Sigmoid colon (tissue), 7 donors: ENCODE data around the gene FXR1. TPM values are rescaled to one million over a fixed set of nuclear protein-coding genes. Genes with fewer than 3 reads are reported as not detected.

Experiments used
- DNase-seq: peaks from one replicate; pipeline ENCODE4 v3.0.0-alpha.2; 2019
- H3K27ac ChIP-seq, 4 donors: fragments of 200-600 bp; sonication (generic); one replicate each; pipeline ENCODE4 v1.5.1; 2016 to 2019; ENCODE audit warnings: mild to moderate bottlenecking in 1 of 4
- H3K27me3 ChIP-seq, 3 donors: fragments of 200-600 bp; sonication (generic); one replicate each; pipeline ENCODE4 v1.5.1; 2019; ENCODE audit warnings: mild to moderate bottlenecking in 1 of 3
- H3K36me3 ChIP-seq, 4 donors: fragments of 200-600 bp; sonication (generic); one replicate each; pipeline ENCODE4 v1.5.1; 2016 to 2019
- H3K4me1 ChIP-seq, 4 donors: fragments of 200-600 bp; sonication (generic); one replicate each; pipeline ENCODE4 v1.5.1; 2017 to 2019
- H3K4me3 ChIP-seq, 4 donors: fragments of 200-600 bp; sonication (generic); one replicate each; pipeline ENCODE4 v1.5.1; 2017 to 2019; ENCODE audit warnings: mild to moderate bottlenecking in 2 of 4, moderate library complexity in 1 of 4
- H3K9me3 ChIP-seq, 4 donors: fragments of 200-600 bp in 3 of 4; sonication (generic) in 3 of 4; one replicate each; pipeline versions ENCODE4 v1.5.1 to v1.6.1; 2013 to 2019
- CTCF ChIP-seq, 4 experiments: fragments of 450-650 bp in 3 of 4; fragments of 200-600 bp in 1 of 4; IDR thresholded peaks; one replicate each; pipeline ENCODE4 v1.5.1; 2016 to 2019; ENCODE audit warnings: antibody characterized with exemption in 4 of 4, mild to moderate bottlenecking in 3 of 4, moderate library complexity in 2 of 4
- EP300 ChIP-seq, 4 donors: sonication (generic); formaldehyde crosslinking; IDR thresholded peaks; one replicate each; pipeline ENCODE4 v1.6.1; 2017; ENCODE audit warnings: antibody characterized with exemption in 4 of 4
- POLR2A ChIP-seq, 2 donors: fragments of 450-650 bp; IDR thresholded peaks; one replicate each; pipeline ENCODE4 v1.6.1; 2016; ENCODE audit warnings: antibody characterized with exemption in 2 of 2, mild to moderate bottlenecking in 2 of 2, moderate library complexity in 2 of 2
- POLR2AphosphoS5 ChIP-seq, 4 donors: sonication (generic); formaldehyde crosslinking; IDR thresholded peaks; one replicate each; pipeline ENCODE4 v1.6.1; 2017; ENCODE audit warnings: antibody characterized with exemption in 4 of 4
- WGBS, 2 donors: extraction: QIAGEN DNeasy Blood & Tissue Kit; methylation state at CpG; one replicate each; pipeline ENCODE4 v1.1.7; 2013; 5-methylcytosine and 5-hydroxymethylcytosine counted together
- intact Hi-C: fragments of 100-400 bp; cut with DNase I; formaldehyde crosslinking; loops from one replicate; pipeline ENCODE4 v1.15.1; 2023
- polyA plus RNA-seq, 3 donors: library from polyadenylated mRNA; stranded (reverse); fragments of 200-250 nt; gene quantifications; one replicate each; pipeline ENCODE4 v1.2.3, GENCODE V29; 2013
- total RNA-seq, 4 donors: library from RNA; depleted of rRNA; stranded (reverse); fragments of >200 nt; gene quantifications; one replicate each; pipeline ENCODE4 v1.1.0, GENCODE V29; 2016
- donor health status: healthy with polysubstance abuse.
- donor health status: Bipolar disorder and iron deficiency.
- donor health status: healthy.

The FXR1 gene
- total and polyA plus RNA-seq, 7 donors: 30.1 to 217 (median 126) TPM

- Histone ChIP-seq H3K27me3 (no peaks in the 10 kb centered on the region), H3K27ac (no peak overlapping the region), H3K4me1 (peaks cover 0 to 3% (median 0%) of the 10 kb centered on the region in 4 donors), H3K9me3 (no peaks in the 10 kb centered on the region), H3K36me3 (no peaks in the 10 kb centered on the region), H3K4me3 (no peak overlapping the region)
- DNase-seq: no peak
- TF ChIP-seq POLR2A (IDR thresholded peaks at IDR 0.05) (no peak), POLR2AphosphoS5 (IDR thresholded peaks at IDR 0.05) (no peak), EP300 (IDR thresholded peaks at IDR 0.05) (no peak), CTCF (IDR thresholded peaks at IDR 0.05) (no peak)
- intact Hi-C loops: no loop called here
- WGBS, 2 donors: 72 to 82% methylated on average over 2 of the region's 2 CpGs
Observed at GRCh38 chr3:180875124-180875698, 37.3 kb upstream of the FXR1 start.

- Histone ChIP-seq H3K27me3 (no peaks in the 10 kb centered on the region), H3K4me1 (no peaks in the 10 kb centered on the region), H3K36me3 (no peaks in the 10 kb centered on the region), H3K27ac (no peak overlapping the region), H3K9me3 (no peaks in the 10 kb centered on the region), H3K4me3 (no peak overlapping the region)
- DNase-seq: no peak
- intact Hi-C loops: no loop called here
- TF ChIP-seq POLR2AphosphoS5 (IDR thresholded peaks at IDR 0.05): no peak
- WGBS, 2 donors: 83 to 89% methylated on average over 15 of the region's 15 CpGs
Observed at GRCh38 chr3:180881065-180881801, 31.2 kb upstream of the FXR1 start.

GRCh38 chr3:180882115-180882514, 30.4 kb upstream of the FXR1 start:
- TF ChIP-seq POLR2A (IDR thresholded peaks at IDR 0.05): no peak
- TF ChIP-seq CTCF (IDR thresholded peaks at IDR 0.05): no peak
- no peak for TF ChIP-seq POLR2AphosphoS5 (IDR thresholded peaks at IDR 0.05)
- TF ChIP-seq EP300 (IDR thresholded peaks at IDR 0.05): no peak
- intact Hi-C loops: no loop called here
- Histone ChIP-seq H3K4me1 (no peaks in the 10 kb centered on the region), H3K27me3 (no peaks in the 10 kb centered on the region), H3K36me3 (no peaks in the 10 kb centered on the region), H3K4me3 (no peak overlapping the region), H3K9me3 (no peaks in the 10 kb centered on the region), H3K27ac (no peak overlapping the region)
- no peak for DNase-seq
- 72 to 77% methylated on average over 4 of the region's 4 CpGs for WGBS, 2 donors

- 62 to 79% methylated on average over 6 of the region's 6 CpGs for WGBS, 2 donors
- DNase-seq: no peak
- Histone ChIP-seq H3K4me1 (no peaks in the 10 kb centered on the region), H3K4me3 (no peak overlapping the region), H3K27ac (no peak overlapping the region), H3K27me3 (no peaks in the 10 kb centered on the region), H3K36me3 (no peaks in the 10 kb centered on the region), H3K9me3 (peaks cover 0 to 7% (median 5%) of the 10 kb centered on the region in 4 donors)
- TF ChIP-seq CTCF (IDR thresholded peaks at IDR 0.05) (no peak), POLR2AphosphoS5 (IDR thresholded peaks at IDR 0.05) (no peak), POLR2A (IDR thresholded peaks at IDR 0.05) (no peak), EP300 (IDR thresholded peaks at IDR 0.05) (no peak)
- intact Hi-C loops: no loop called here
Observed at GRCh38 chr3:180888992-180889560, 23.4 kb upstream of the FXR1 start.

GRCh38 chr3:180898572-180898971, 13.9 kb upstream of the FXR1 start:
- DNase-seq: no peak
- Histone ChIP-seq H3K27me3 (no peaks in the 10 kb centered on the region), H3K27ac (no peak overlapping the region), H3K4me1 (no peaks in the 10 kb centered on the region), H3K9me3 (no peaks in the 10 kb centered on the region), H3K4me3 (no peak overlapping the region), H3K36me3 (no peaks in the 10 kb centered on the region)
- TF ChIP-seq CTCF (IDR thresholded peaks at IDR 0.05): no peak
- no peak for TF ChIP-seq POLR2AphosphoS5 (IDR thresholded peaks at IDR 0.05)
- no peak for TF ChIP-seq POLR2A (IDR thresholded peaks at IDR 0.05)
- no peak for TF ChIP-seq EP300 (IDR thresholded peaks at IDR 0.05)
- WGBS, 2 donors: 85 to 88% methylated on average over 8 of the region's 8 CpGs
- intact Hi-C loops: no loop called here
